Measurements from ENCODE around the gene ABCC3.

- TF ChIP-seq CTCF (IDR thresholded peaks at IDR 0.05) (no peak), ZFX (IDR thresholded peaks at IDR 0.05; ENCODE audit: borderline replicate concordance) (no peak)
Observed at GRCh38 chr17:50618941-50619340, 15.7 kb upstream of the ABCC3 start.

Measured in 22Rv1 (cell line).